ENCODE results near the gene LCTL.
"Not testable (repeated sequence)": the region's sequence is repeated elsewhere in the genome, so short reads cannot be mapped to it uniquely, and the experiment has no call there.

The LCTL gene

DNA sequence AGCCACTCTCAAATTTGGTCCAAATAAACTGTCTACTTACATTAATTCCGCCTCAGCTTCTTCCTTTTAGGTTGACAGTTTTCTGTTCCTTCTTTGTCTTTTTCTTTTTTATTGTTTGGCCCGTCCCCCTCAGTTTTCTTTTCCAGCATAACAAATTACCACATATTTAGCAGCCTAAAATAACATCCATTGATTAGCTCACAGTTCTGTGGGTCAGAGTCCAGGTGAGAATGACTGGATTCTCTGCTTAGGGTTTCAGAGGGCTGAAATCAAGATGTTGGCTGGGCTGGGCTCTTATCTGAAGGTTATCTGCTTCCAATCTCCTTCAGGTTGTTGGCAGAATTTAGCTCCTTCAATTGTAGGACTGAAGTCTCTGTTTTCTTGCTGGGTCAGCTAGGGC, 24.6 kb upstream of the LCTL start:
- no peak for DNase-seq

DNA sequence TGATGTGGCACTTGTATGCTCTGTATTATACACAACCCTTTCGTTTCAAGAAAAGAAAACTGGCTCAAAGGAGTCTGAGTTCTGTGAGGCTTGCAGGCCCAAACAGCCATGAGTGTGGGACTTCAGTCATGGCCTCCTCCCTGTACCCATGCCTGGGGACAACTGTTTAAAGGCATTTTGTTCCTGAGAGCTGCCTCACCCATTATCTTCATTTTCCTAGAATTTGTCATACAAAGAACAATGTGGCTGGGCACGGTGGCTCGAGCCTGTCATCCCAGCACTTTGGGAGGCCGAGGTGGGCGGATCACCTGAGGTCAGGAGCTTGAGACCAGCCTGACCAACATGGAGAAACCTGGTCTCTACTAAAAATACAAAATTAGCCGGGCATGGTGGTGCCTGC, 23.6 kb upstream of the LCTL start:
- DNase-seq: not testable (repeated sequence)

DNA sequence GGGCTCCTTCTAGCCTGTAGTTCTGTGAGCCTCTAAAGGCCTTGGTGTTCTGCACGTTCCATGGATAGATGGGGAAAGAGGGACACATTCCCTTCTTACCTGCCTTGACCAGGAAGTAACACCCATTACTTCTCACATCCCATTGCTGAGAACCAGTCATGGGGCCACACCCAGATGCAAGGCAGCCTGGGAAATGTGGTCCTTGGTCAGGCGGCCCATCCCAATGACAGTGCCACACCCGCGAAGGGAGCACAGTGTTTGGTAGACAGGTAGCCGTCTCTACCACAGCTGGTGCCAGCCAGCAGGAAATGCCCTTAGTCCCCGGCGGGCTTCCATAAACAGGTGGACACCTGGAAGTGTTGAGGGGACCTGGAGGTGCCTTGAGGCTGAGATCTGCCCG, 23.2 kb upstream of the LCTL start:
- no peak for DNase-seq

DNA sequence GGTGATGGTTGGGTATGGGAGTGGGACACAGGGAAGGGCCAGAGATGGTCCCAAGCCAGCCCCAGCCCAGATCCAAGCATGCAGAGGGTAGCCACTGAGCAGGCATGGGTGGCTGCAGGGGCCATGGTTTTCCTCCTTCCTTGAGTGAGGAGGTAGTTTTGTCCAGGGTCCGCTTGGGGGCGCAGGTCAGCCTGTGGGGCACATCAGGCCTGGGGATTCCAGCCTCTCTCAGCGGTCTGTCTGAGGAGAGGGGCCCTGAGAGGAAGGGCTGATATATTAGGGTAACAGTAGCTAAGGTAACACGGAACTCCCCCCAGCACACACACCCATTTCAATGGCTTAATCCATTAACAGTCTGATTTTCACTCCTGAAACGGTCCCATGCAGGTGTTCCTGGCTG, 22.7 kb upstream of the LCTL start:
- no peak for DNase-seq

DNA sequence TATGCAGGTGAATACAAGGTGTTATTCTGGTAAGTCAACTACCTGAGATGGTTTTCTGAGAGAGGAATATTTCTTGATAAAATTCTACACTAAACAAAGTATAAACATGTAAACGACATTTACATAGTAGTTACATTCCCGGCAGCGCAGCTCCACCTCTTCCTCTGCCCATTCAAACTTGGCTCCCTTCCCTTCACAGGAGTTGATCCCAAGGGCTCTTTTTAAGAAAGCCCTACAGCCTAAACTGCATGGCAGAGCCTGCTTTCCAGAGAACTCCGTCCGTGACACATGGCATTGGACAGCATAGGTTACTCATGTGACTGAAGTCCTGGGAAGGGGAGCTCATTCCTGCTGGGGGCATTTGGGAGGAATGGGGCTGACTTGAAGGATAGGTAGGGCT, 22.0 kb upstream of the LCTL start:
- DNase-seq: no peak

DNA sequence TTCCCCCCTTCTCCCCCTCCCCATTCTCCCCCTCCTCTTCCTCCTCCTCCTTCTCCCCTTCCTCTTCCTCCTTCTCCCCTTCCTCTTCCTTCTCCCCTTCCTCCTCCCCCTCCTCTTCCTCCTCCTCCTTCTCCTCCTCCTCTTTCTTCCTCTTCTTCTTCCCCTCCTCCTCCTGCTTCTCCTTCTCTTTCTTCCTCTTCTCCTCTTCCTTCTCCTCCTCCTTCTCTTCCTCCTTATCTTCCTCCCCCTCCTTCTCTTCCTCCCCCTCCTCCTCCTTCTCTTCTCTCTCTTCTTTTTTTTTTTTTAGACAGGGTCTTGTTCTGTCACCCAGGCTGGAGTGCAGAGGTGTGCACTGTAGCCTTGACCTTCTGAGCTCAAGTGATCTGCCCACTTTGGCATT, 21.2 kb upstream of the LCTL start:
- DNase-seq: no peak

DNA sequence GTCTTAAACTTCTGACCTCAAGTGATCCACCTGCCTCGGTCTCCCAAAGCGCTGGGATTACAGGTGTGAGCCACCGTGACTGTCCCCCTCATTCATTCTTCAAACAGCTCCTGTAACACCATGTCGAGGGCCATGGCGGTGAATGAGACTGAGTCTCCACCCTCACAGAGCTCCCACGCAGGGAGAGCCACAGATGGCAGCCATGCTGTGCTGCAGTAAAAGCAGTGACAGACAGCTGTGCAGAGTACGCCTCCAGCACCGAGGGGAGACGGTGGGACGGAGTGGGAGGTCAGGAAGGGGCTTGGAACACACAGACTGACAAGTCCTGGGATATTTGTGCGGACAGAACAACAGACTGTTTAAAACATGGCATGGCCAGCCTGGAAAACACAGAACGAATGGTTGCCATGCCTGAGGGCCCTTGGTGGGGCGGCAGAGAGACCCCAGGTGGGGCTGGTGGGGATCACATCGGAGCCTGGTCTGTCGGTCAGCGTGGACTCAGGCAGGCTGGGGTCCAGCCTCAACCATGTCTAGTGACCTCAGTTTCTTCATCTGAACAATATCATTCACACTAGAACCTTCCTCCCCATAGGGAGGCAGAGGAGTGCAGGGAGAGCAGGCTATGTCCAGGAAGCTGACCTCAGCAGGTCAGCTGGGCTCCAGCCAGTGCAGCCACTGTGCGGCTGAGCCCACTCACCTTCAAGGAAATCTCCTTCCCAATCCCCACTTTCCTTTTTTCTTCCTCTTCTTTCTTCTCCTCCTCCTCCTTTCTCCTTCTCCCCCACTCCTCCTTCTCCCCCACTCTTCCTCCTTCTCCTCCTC, 20.6 kb upstream of the LCTL start:
- no peak for DNase-seq

DNA sequence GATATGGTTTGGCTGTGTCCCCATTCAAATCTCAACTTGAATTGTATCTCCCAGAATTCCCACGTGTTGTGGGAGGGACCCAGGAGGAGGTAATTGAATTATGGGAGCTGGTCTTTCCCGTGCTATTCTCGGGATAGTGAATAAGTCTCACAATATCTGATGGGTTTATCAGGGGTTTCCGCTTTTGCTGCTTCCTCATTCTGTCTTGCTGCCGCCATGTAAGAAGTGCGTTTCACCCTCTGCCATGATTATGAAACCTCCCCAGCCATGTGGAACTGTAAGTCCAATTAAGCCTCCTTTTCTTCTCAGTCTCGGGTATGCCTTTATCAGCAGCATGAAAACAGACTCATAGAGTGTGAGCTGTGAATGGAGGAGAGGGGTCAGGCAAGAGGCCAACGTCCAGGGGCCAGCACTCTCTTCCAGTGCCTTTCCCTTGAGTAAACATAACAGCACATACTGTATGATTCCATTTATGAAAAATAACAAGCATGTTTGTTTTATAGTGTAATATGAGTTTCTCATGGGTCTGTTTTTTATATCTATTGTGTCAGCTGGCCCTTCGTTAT, 16.3 kb upstream of the LCTL start:
- no peak for DNase-seq

DNA sequence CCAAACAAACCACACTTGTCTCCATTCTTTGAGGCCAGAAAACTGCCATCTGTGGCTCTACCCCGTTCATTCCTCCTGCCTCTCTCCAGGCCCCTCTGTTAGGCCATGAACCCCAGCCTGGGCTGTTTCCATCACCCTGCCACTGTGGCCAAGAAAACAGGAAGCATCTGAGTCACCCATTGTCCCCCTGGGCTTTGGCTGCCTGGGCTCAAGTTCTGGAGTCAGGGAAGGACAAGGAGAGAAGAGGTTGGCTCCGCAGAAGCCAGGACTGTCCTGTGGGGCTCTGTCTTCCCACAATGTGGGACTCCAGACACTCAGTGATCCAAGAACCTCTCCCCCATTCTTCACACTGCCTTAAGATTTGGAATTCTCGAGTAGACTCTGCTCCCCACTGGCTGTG, 14.8 kb upstream of the LCTL start:
- DNase-seq: no peak

DNA sequence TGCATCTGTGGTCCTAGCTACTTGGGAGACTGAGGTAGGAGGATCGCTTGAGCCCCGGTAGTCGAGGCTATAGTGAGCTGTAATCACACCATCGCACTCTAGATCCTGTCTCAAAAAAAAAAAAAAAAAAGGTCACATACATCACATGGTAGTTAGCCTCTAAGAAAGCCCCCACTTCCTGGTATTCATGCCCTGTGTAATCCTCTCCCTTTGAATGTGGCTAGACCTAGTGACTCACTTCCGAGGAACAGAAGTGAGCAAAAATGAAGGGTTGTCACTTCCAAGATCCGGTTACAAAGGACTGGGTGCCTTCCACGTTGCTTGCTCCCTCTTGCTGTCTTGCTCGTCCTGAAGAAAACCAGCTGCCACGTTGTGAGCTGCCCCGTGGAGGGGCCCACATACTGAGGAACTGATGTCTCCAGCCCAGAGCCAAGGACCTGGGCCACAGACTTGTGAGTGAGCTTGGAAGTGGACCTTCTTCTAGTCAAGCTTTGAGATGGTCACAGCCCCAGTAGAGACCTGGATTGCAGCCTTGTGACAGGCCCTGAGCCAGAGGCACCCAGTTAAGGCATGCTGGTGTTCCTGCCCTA, 12.6 kb upstream of the LCTL start:
- peak; percentile 41 for DNase-seq

DNA sequence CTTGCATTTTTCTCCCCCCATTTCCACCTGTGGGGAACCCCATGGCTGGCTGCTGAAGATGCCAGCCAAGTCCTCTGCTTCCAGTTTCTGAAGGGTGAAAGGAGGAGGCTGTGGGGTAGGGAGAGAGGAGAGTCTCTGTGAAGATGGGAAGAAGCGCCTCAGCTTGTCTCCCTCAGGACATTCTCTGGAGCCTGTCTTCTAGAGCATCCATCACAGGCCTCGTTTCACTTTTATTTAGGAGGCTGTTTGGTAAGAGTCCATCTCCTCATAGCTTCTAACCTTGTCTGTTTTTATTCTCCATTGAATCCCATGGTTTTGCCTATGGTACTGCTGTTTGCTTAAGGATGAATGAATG, 8.8 kb upstream of the LCTL start:
- DNase-seq: no peak

DNA sequence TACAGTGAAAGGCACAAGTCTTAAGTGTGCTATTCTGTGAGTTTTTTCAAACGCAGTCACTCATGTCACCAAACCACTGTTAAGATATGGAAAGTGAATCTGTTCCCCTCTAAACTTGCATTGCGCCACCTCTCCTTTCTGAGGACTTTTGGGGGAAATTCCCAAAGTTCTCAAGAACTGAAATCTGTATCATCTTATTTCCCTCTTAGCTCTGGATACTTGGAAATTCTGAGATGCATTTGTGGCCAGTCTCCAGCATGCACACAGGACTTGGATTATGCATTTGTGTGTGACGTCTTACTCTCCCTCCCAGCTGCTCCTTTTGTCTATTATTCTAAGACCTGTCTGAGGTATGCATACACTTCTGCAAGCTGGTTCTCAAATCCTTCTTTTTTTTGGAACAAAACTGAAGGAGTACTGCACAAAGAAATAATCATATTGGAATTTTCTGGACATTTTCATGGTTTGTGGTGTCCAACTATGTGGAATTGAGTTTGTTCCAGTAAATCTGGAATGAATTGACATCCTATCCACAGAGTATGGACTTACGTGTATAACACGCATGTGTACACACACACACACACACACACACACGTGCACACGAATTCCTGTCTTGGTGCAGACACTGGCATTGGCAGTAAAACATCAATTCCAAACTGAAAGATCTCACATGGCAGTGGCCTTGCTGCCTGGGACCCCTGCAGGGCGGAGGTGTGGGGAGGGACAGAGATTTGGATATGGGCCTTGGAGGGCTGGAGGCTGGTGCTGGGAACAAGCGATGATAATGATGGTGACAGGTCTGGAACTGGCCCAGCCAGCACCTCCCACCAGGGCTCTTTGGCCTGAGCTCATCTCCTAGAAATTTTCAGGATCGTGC, 8.2 kb upstream of the LCTL start:
- no peak for DNase-seq

DNA sequence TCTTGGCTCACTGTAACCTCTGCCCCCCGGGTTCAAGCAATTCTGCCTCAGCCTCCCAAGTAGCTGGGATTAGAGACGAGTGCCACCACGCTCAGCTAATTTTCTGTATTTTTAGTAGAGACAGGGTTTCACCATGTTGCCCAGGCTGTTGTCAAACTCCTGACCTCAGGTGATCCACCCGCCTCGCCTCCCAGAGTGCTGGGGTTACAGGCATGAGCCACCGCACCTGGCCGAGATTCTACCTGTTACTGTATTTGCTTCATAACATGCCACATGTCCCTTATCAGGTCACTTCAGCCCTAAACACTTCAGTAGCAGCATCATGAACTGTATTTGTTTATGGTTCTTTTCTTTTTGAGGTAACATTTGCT, 7.5 kb upstream of the LCTL start:
- no peak for DNase-seq

DNA sequence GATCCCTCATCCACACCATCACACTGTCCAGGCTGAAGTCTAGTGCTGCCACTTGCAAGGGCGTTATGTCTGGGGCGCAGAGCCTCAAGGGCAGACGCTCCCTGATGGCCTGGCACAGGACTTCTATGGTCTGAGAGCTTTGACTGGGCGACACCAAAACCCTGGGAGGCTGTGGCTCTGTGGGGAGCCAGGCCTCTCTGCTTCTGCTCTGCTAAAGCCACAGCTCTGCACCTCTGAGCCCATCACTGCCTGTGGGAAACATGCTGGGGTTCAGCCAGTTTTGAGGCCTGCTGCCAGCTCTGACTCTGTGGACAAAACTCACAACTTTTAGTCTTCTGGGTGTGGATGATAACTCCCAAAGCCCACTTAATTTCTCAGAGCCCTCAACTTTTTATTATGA, 6.3 kb upstream of the LCTL start:
- DNase-seq: no peak

DNA sequence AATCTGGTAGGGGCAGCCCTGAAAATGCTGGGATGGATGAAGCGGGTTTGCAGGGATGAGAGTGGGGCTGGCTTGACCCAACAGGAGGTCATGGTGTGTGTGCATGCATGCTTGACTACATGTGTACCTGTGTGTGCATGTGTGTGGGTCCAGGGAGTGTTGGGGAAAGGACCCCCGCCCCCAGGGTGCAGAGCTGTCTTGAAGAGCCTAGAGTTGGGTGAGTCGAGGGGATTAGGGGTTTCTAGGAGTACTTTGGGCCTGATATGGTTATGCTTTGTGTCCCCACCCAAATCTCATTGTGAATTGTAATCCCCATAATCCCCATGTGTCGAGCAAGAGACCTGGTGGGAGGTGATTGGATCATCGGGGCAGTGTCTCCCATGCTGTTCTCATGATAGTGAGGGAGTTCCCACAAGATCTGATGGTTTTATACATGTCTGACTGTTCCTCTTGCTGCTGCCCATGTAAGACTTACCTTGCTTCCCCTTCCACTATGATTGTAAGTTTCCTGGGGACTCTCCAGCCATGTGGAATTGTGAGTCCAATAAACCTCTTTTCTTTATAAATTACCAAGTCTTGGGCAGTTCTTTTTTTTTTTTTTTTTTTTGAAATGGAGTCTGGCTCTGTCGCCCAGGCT, 5.2 kb upstream of the LCTL start:
- no peak for DNase-seq

DNA sequence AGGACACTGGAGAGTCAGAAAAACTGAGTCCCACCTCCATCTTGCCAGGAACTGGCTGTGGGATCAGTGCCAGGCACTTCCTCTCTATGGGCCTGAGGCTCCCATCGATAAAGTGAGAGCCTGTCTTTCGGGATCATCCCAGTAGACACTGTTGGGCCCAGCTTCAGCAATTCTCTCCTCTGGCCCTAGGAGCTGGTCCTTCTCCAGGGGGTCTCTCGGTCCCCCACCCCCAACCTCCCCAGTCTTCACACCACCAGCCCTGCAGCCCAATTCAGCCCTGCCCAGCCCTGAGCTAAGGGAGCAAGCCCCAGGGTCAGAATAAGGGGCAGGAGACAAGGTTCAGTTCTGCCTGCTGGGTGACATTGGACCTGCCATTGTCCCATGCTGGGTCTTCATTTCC, 4.5 kb upstream of the LCTL start:
- DNase-seq: no peak

DNA sequence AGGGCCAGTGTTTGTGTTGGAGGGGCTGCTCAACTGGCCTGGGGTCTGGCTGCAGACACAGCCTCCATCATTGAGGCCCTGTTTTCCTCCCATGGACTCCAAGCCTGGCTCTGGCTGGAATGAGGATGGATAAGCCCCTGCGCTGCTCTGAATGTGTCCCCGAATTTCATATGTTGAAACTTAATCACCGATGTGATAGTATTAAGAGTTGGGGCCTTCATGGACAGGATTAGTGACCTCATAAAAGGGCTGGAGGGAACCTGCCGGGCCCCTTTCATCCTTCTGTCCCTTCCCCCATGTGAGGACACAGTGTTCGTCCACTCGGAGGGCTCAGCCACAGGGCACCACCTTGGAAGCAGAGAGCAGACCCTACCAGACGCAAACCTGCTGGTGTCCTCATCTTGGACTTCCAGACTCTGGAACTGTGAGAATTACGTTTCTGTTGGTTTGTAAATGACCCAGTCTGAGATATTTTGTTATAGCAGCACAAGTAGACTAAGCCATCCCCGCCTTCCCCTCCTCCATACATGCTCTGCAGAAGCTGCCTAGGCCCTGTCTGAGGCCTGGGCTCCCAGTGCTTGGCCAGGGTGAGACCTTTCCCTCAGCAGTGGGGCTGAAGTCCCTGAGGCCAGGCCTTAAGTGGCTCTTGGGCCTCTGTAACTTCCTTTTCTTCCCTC, 3.8 kb upstream of the LCTL start:
- no peak for DNase-seq

DNA sequence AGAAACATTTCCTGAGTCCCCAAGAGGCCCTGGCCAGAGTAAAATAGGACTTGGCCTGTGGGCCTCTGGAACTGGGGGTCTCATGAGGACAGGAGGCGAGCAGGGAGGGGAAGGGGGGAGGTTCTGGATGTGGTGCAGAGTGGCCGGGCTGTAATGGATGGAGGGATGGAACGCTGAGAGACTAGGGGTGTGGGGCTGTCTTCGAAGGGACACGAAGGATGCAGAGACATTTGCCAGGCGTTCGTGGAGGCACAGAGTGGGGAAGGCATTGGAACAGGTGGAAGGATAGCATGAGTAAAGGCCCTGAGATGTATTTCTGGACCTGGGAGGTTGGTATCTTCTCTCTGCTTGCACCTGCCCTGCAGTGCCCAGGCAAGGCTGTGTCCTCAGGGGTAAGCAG, 2.1 kb upstream of the LCTL start:
- DNase-seq: no peak

DNA sequence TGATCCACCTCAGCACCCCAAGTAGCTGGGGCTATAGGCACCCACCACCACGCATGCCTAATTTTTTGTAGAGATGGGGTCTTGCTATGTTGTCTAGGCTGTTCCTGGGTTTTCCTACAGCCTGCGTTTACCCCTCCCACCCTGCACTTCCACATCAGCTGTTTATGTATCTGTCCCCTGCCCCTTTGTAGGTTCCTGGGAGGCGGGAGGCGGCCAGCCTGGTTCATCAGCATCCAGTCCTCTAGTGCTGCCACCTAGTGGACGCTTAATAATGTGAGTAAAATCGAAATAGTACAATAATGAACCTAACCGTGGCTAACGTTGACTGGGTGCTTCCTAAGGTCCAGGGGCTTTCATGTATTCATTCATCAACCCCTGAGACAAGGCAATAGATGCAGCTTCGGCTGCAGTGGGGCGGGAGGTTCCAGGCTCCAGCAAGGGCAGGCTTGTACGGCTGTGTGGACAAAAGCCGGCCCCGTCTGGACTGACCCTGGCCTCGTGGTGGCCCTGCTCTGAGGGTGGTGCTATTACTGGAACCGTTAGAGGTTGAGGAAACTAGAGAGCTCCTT, 1.2 kb upstream of the LCTL start:
- peak; percentile 72 for DNase-seq

DNA sequence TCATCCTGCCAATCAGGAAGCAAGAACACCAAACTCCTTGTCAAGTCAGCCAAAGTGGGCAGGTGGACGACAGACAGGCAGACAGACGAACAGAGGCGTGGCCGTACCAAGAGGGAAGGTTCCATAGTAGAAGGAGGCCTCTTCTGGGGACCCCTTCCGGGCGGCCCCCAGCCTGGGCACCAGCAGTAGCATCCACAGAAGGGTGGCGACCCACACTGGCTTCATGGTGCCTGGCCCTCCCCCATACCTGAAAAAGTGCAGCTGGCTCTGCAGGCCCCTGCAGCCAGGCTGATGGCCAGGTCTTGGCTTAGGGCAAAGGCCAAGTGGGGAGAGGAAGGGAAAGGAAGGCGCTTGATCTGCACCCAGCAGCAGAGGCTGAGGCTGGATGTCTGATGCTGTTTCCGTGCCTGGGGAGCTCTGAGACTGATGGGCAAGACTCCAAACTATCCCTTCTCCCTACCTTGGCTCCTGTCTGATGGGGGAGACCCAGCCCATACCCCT, 607 bp downstream of the LCTL start:
- no peak for DNase-seq

DNA sequence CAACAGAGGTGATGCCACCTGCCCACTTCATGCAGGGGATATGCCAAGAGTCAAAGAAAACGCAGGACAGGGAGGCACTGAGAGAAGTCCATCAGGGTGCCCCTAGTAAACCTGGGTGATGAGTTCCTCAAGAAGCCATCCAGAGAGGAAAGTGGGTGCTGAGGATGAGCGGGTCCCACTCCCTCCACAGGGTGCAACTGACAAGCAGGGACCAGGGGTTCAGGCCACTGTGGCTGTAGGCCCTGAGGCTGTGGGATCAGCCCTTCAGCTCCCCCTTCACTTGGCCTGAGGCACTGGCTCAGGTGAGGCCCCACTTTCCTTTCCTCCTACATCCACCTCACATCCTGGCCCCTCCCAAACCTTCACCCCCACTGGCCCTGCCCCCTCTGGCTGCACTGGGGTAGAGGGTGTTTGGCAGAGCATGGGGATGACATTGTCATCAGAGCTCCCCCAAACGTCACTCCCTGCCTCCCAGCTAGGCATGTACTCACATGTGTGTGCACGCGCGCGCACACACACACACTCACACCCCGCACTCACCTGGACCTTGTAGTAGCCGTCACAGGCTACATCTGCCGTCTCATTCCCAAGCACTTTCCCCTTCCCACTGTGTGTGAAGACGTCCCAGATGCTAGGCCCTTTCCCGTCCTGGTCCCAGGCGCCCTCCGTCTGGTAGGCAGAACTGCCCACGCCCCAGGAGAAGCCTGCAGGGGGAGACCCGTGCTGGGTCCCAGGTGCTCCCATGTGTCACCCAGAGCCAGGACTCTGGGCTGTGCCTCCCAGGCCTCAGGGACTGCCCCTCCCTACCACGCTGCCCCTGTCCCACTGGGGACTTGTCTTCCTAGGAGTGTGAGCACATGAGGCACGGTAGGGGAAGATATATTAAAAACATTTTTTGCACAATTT, 1.4 kb downstream of the LCTL start:
- no peak for DNase-seq
